Esophagus muscularis mucosa (tissue), 4 donors: Measurements from ENCODE around the gene ART4. TPM values are rescaled to one million over a fixed set of nuclear protein-coding genes. Genes with fewer than 3 reads are reported as not detected.

Experiments used
- DNase-seq: peaks from one replicate; pipeline ENCODE4 v3.0.0-alpha.2; 2017; ENCODE audit errors: extremely low spot score
- H3K27ac ChIP-seq, 4 donors: fragments of 200-600 bp; sonication (generic); replicated peaks in 1 of 4; 1 replicate in 3 of 4; 2 replicates in 1 of 4; pipeline ENCODE4 v1.5.1; 2016 to 2019; ENCODE audit warnings: mild to moderate bottlenecking in 1 of 4
- H3K27me3 ChIP-seq, 4 donors: fragments of 200-600 bp; sonication (generic); one replicate each; pipeline versions ENCODE4 v1.5.1 to v1.6.0; 2016 to 2019
- H3K36me3 ChIP-seq, 4 donors: fragments of 200-600 bp; sonication (generic); one replicate each; pipeline ENCODE4 v1.5.1; 2016 to 2019
- H3K4me1 ChIP-seq, 4 donors: fragments of 200-600 bp; sonication (generic); one replicate each; pipeline ENCODE4 v1.5.1; 2016 to 2019
- H3K4me3 ChIP-seq, 4 donors: fragments of 200-600 bp; sonication (generic); 1 replicate in 2 of 4; 2 replicates in 2 of 4; pipeline ENCODE4 v1.5.1; 2016 to 2019; ENCODE audit warnings: mild to moderate bottlenecking in 4 of 4, moderate library complexity in 1 of 4
- H3K9me3 ChIP-seq, 4 donors: fragments of 200-600 bp; sonication (generic); 1 replicate in 3 of 4; 2 replicates in 1 of 4; pipeline ENCODE4 v1.5.1; 2016 to 2019
- CTCF ChIP-seq, 3 experiments: fragments of 200-600 bp in 2 of 3; fragments of 450-650 bp in 1 of 3; sonication (generic) in 2 of 3; IDR thresholded peaks; one replicate each; pipeline ENCODE4 v1.5.1; 2017 to 2019; ENCODE audit warnings: antibody characterized with exemption in 3 of 3, mild to moderate bottlenecking in 2 of 3, moderate library complexity in 1 of 3
- EP300 ChIP-seq: sonication (generic); formaldehyde crosslinking; IDR thresholded peaks from one replicate; pipeline ENCODE4 v1.6.1; 2017; ENCODE audit warnings: antibody characterized with exemption
- POLR2A ChIP-seq: fragments of 450-650 bp; IDR thresholded peaks from one replicate; pipeline ENCODE4 v1.6.1; 2017; ENCODE audit warnings: antibody characterized with exemption, moderate library complexity, mild to moderate bottlenecking, low read depth
- POLR2AphosphoS5 ChIP-seq, 2 donors: sonication (generic); formaldehyde crosslinking; IDR thresholded peaks; one replicate each; pipeline ENCODE4 v1.6.1; 2017; ENCODE audit warnings: antibody characterized with exemption in 2 of 2
- WGBS: methylation state at CpG from one replicate; pipeline ENCODE4 v1.1.5; 2018; 5-methylcytosine and 5-hydroxymethylcytosine counted together
- intact Hi-C: fragments of 100-400 bp; cut with DNase I; formaldehyde crosslinking; loops from one replicate; pipeline ENCODE4 v1.15.1; 2023
- total RNA-seq, 4 donors: library from RNA; depleted of rRNA; stranded (reverse); fragments of >200 nt; gene quantifications; one replicate each; pipeline versions ENCODE4 v1.1.0 to v1.2.1, GENCODE V29; 2016

Gene ART4
- total RNA-seq, 4 donors from 2014 or later, result 0.83 to 2.7 (median 1.9) TPM

- intact Hi-C loops, result no loop called here
- H3K4me1 ChIP-seq, result peaks cover 0 to 27% (median 14%) of the 10 kb centered on the region in 4 donors
These were observed 9.6 kb upstream of the ART4 start for GRCh38 chr12:14852880-14853279.

GRCh38 chr12:14850929-14851663, 7.8 kb upstream of the ART4 start:
- Histone ChIP-seq H3K36me3 (no peaks in the 10 kb centered on the region), H3K27me3 (no peaks in the 10 kb centered on the region), H3K9me3 (no peaks in the 10 kb centered on the region), H3K4me1 (peaks cover 15 to 44% (median 25%) of the 10 kb centered on the region in 4 donors), H3K27ac (no peak overlapping the region), H3K4me3 (no peak overlapping the region)
- WGBS, result 33% methylated on average over 1 of the region's 1 CpG
- intact Hi-C loops, result no loop called here
- DNase-seq, result no peak
- no peak for TF ChIP-seq CTCF (IDR thresholded peaks at IDR 0.05)
- no peak for TF ChIP-seq EP300
- TF ChIP-seq POLR2A, result no peak
- TF ChIP-seq POLR2AphosphoS5 (IDR thresholded peaks at IDR 0.05), result no peak

More at GRCh38 chr12:14852880-14853279, 9.6 kb upstream of the ART4 start:
- Histone ChIP-seq H3K4me3 (no peak overlapping the region), H3K36me3 (no peaks in the 10 kb centered on the region), H3K27me3 (no peaks in the 10 kb centered on the region), H3K27ac (no peak overlapping the region), H3K9me3 (no peaks in the 10 kb centered on the region)
- no peak for TF ChIP-seq EP300
- TF ChIP-seq CTCF (IDR thresholded peaks at IDR 0.05), result no peak
- no peak for TF ChIP-seq POLR2A
- TF ChIP-seq POLR2AphosphoS5 (IDR thresholded peaks at IDR 0.05), result no peak
- DNase-seq, result no peak

- no peaks in the 10 kb centered on the region for H3K27me3 ChIP-seq
These were observed 6.3 kb upstream of the ART4 start for GRCh38 chr12:14849661-14850060.

GRCh38 chr12:14846876-14847580, 3.7 kb upstream of the ART4 start:
- intact Hi-C loops, result loop anchor here (5.0 to 10.0 kb wide), 3 partner anchors 40 to 375 kb away; partner anchors contain the start of genes MGP and RERG
- H3K4me3 ChIP-seq, result no peak overlapping the region
- no peaks in the 10 kb centered on the region for H3K9me3 ChIP-seq
- DNase-seq, result no peak
- H3K27ac ChIP-seq, result peak overlapping the region in 3 of 4 donors; percentile 11 to 60 (median 44)
- TF ChIP-seq POLR2AphosphoS5 (IDR thresholded peaks at IDR 0.05) (no peak), POLR2A (no peak), EP300 (no peak), CTCF (IDR thresholded peaks at IDR 0.05) (no peak)
- H3K4me1 ChIP-seq, result peaks cover 26 to 55% (median 42%) of the 10 kb centered on the region in 4 donors
- H3K27me3 ChIP-seq, result no peaks in the 10 kb centered on the region
- 59% methylated on average over 4 of the region's 4 CpGs for WGBS
- H3K36me3 ChIP-seq, result no peaks in the 10 kb centered on the region

More at GRCh38 chr12:14849661-14850060, 6.3 kb upstream of the ART4 start:
- no peak for DNase-seq
- peak overlapping the region in 1 of 4 donors; percentile 52 for H3K27ac ChIP-seq
- no peaks in the 10 kb centered on the region for H3K9me3 ChIP-seq
- H3K36me3 ChIP-seq, result no peaks in the 10 kb centered on the region
- peak in 1 of 2 donors; percentile 46 for TF ChIP-seq POLR2AphosphoS5 (IDR thresholded peaks at IDR 0.05)
- no peak for TF ChIP-seq CTCF (IDR thresholded peaks at IDR 0.05)
- intact Hi-C loops, result loop anchor here (5.0 to 10.0 kb wide), 3 partner anchors 38 to 373 kb away; partner anchors contain the start of genes MGP and RERG
- peaks cover 23 to 49% (median 34%) of the 10 kb centered on the region in 4 donors for H3K4me1 ChIP-seq
- WGBS, result 44% methylated on average over 2 of the region's 2 CpGs
- H3K4me3 ChIP-seq, result no peak overlapping the region
